ENCODE measurements around the gene NME2. TPM values are rescaled to one million over a fixed set of nuclear protein-coding genes. Genes with fewer than 3 reads are reported as not detected.

Gene NME2
- 1,223 TPM for polyA plus RNA-seq (2012; ENCODE audit: insufficient read length, low read depth)

DNA sequence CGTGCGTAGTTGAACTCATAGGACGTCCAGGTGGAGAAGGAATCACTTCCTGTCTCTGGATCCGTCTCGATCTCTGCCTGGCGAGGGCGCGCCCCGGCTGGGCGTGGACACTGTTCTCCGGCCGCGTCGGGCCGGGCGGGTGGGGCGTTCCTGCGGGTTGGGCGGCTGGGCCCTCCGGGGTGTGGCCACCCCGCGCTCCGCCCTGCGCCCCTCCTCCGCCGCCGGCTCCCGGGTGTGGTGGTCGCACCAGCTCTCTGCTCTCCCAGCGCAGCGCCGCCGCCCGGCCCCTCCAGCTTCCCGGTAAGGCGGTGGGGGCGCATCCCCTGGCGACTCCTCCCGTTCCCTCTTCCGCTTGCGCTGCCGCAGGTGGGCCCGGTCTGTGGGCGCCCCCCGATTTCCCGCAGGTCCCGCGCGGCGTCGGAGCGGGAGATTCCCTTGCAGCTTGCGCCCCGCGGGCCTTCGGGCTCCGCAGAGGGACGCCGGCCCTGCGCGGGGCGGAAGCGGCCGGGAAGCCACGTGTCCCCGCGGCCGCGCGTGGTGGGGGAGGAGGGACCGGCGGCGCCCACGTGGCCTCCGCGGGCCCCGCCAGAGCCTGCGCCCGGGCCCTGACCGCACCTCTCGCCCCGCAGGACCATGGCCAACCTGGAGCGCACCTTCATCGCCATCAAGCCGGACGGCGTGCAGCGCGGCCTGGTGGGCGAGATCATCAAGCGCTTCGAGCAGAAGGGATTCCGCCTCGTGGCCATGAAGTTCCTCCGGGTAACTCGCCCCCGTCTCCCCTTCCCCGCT is at the start of gene NME2:
Gene NME2 (plus strand): TSS at position 214 of the 789 bp plus-strand sequence. CDS start 420 bp downstream, at position 634.
- TF ChIP-seq SIN3A (IDR thresholded peaks at IDR 0.05; ENCODE audit: borderline replicate concordance, insufficient read depth, low read length): peak; percentile 86; the same call in 1 of the 2 replicates
- TF ChIP-seq REST (IDR thresholded peaks at IDR 0.05; ENCODE audit: insufficient read depth in 1 of 2, low read depth in 2 of 2, low read length in 2 of 2): peak in 1 of 2 experiments; percentile 30; a peak in 1 of 4 replicates
- peak; percentile 70 for TF ChIP-seq FOXP2 (optimal IDR thresholded peaks at IDR 0.05; ENCODE audit: borderline replicate concordance, extremely low read depth, extremely low read length, insufficient read depth)
- peak; percentile 95 for TF ChIP-seq POLR2AphosphoS5 (IDR thresholded peaks at IDR 0.05; ENCODE audit: low read depth, low read length)
- peak; percentile 82; the same call in 1 of the 2 replicates for TF ChIP-seq TAF1 (IDR thresholded peaks at IDR 0.05; ENCODE audit: borderline replicate concordance, insufficient read depth, low read length)

DNA sequence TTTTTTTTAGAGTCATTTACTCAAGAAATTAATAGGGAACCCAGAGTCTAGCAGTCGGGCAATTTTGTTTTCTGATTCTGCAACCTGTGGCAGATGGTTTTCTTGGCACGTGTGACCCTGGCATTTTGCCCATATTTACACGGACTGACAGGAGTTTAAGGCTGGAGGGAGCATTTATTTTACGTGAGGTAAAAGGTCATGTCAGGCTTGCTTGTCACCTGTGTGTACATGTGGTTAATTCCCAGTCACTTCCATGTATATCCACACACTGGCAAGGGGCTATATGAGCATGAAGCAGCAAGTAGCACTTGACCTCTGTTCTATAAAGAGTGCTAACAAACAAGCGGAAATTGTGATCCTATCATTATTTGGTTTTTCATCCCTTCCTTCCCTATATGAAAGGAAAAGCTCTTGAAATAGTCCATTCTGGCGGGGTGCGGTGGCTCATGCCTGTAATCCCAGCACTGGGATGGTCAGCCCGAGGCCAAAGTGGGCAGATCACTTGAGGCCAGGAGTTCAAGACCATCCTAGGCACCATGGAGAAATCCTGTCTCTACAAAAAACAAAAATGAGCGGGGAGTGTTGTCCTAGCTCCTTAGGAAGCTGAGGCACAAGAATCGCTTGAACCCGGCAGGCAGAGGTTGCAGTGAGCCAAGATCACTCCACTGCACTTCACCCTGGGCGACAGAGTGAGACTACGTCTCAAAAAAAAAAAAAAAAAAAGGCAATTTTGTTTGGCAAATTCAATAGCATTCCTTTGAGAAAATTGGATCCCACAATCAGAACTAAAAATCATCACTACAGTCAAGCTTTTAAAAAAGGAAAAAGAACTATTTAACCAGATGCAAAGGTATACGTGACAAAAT is 47.6 kb upstream of the NME2 start:
- TF ChIP-seq POLR2AphosphoS5 (IDR thresholded peaks at IDR 0.05; ENCODE audit: low read depth, low read length): no peak
- TF ChIP-seq FOXP2 (optimal IDR thresholded peaks at IDR 0.05; ENCODE audit: borderline replicate concordance, extremely low read depth, extremely low read length, insufficient read depth): no peak
- no peak for TF ChIP-seq TAF1 (IDR thresholded peaks at IDR 0.05; ENCODE audit: borderline replicate concordance, insufficient read depth, low read length)
- no peak for TF ChIP-seq REST (IDR thresholded peaks at IDR 0.05; ENCODE audit: insufficient read depth in 1 of 2, low read depth in 2 of 2, low read length in 2 of 2)
- no peak for TF ChIP-seq SIN3A (IDR thresholded peaks at IDR 0.05; ENCODE audit: borderline replicate concordance, insufficient read depth, low read length)

DNA sequence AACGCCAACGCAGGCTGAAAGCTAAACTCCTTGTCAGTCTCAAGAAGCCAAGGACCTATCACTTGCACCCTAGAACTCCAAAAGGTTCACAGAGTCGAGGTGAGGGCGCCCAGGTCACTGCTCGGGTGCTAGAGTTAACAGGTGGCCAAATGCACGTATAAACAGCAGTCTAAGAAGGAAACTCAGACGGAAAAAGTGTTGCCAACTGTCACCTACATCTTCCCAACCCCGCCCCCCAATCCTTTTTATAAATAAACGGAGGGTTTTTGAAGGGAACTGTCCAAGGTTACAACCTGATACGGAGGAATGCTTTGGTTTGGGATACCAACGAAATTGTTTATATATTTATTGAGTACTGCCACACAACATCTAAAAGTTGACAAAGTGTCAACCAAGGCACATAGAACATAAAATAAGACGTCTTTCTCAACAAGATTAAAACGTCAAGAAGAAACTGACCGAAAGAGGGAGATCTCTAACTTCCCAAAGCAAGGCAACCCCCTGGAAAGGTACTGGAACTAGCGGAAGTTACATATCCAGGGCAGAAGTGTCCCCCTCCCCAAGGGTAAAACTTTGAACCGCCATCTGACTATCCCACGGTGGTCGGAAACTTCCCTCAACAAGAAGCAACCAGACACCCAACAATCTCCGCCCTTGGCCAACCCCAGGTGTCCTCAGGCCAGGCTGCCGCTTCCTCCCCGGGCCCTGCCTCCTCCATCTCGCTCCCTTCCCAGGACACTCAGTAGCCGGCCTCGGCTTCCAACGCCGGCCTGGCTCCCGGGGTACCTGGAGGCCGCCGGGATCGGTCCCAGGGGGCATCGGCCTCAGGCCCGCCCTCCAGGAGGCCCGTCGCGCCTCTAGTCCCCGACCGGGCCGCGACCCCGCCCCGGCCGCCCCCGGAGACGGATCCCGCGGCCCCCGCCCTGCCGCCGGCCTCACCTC is 46.5 kb upstream of the NME2 start:
- no peak for TF ChIP-seq TAF1 (IDR thresholded peaks at IDR 0.05; ENCODE audit: borderline replicate concordance, insufficient read depth, low read length)
- peak; percentile 67; the same call in 1 of the 2 replicates for TF ChIP-seq SIN3A (IDR thresholded peaks at IDR 0.05; ENCODE audit: borderline replicate concordance, insufficient read depth, low read length)
- peak; percentile 64 to 89 for TF ChIP-seq REST (IDR thresholded peaks at IDR 0.05; ENCODE audit: insufficient read depth in 1 of 2, low read depth in 2 of 2, low read length in 2 of 2)
- TF ChIP-seq POLR2AphosphoS5 (IDR thresholded peaks at IDR 0.05; ENCODE audit: low read depth, low read length): no peak

DNA sequence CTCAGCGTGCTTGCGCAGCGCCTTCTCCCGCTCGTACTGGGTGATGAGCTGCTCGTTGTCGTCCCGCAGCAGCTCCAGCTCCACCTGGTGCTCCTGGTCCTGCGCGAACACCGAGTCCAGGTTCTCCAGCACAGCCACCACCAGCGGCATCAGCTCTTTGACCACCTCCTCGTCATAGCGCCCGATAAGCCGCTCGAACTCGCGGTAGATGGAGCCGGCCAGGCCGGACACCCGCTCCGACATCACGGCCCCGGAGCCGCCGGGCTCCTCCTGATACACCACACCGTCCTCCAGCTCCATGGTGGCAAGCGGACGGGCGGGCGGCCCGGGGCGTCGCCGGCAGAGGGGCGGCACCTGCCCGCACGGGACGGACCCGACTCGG is 45.9 kb upstream of the NME2 start:
- TF ChIP-seq TAF1 (IDR thresholded peaks at IDR 0.05; ENCODE audit: borderline replicate concordance, insufficient read depth, low read length) (no peak), REST (IDR thresholded peaks at IDR 0.05; ENCODE audit: insufficient read depth in 1 of 2, low read depth in 2 of 2, low read length in 2 of 2) (no peak), SIN3A (IDR thresholded peaks at IDR 0.05; ENCODE audit: borderline replicate concordance, insufficient read depth, low read length) (no peak; the same call in 1 of the 2 replicates), POLR2AphosphoS5 (IDR thresholded peaks at IDR 0.05; ENCODE audit: low read depth, low read length) (no peak), FOXP2 (optimal IDR thresholded peaks at IDR 0.05; ENCODE audit: borderline replicate concordance, extremely low read depth, extremely low read length, insufficient read depth) (no peak)
